GM19193 (cell line): ENCODE data around the gene BMP7.

Experiments used
- POLR2A ChIP-seq: IDR thresholded peaks from 4 replicates; pipeline ENCODE4 v1.6.1; 2011; ENCODE audit not compliant: insufficient read depth, insufficient read length; ENCODE audit errors: extremely low read depth

Gene BMP7

GRCh38 chr20:57203986-57204385 lies 62.5 kb downstream of the BMP7 start:
- TF ChIP-seq POLR2A, result no peak

- no peak for TF ChIP-seq POLR2A
Observed at GRCh38 chr20:57203204-57203603, 63.2 kb downstream of the BMP7 start.

GRCh38 chr20:57202309-57202708 lies 64.1 kb downstream of the BMP7 start:
- no peak for TF ChIP-seq POLR2A

- TF ChIP-seq POLR2A, result no peak
Observed at GRCh38 chr20:57200882-57201695, 65.4 kb downstream of the BMP7 start.

GRCh38 chr20:57199656-57200405 lies 66.6 kb downstream of the BMP7 start:
- TF ChIP-seq POLR2A, result no peak

- TF ChIP-seq POLR2A, result no peak
Observed at GRCh38 chr20:57198132-57199072, 68.0 kb downstream of the BMP7 start.

- TF ChIP-seq POLR2A, result no peak
Observed at GRCh38 chr20:57197352-57198131, 68.9 kb downstream of the BMP7 start.

GRCh38 chr20:57195469-57196100 lies 70.9 kb downstream of the BMP7 start:
- no peak for TF ChIP-seq POLR2A

- no peak for TF ChIP-seq POLR2A
Observed at GRCh38 chr20:57195023-57195422, 71.4 kb downstream of the BMP7 start.

GRCh38 chr20:57194154-57194553 lies 72.3 kb downstream of the BMP7 start:
- no peak for TF ChIP-seq POLR2A

- no peak for TF ChIP-seq POLR2A
Observed at GRCh38 chr20:57193094-57193493, 73.3 kb downstream of the BMP7 start.

- no peak for TF ChIP-seq POLR2A
Observed at GRCh38 chr20:57192311-57192710, 74.1 kb downstream of the BMP7 start.

GRCh38 chr20:57190536-57191264 lies 75.7 kb downstream of the BMP7 start:
- no peak for TF ChIP-seq POLR2A
